Stimulated activated naive CD4-positive, alpha-beta T cell treated with Interleukin-2 at 50 U/mL for 16 hours (primary cell): ENCODE results near the gene MYH9.

Source experiments
- DNase-seq: peaks from one replicate; lab custom pipeline; 2025; lab: John Stamatoyannopoulos, UW

MYH9 gene

DNA sequence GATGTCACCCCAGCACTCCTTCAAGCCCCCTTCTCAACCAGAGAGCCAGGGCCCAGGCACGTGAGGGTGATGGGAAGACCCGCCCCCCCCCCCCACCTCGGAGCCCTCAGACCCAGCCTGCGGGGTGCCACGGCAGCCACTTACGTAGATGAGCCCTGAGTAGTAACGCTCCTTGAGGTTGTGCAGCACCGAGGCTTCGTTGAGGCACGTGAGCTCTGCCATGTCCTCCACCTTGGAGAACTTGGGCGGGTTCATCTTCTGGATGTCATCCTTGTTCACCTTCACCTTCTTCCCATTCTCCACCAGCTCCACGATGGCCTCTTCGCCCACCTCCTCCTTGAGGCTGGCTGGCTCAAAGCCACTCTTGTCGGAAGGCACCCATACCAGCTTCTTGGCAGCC lies 39.0 kb downstream of the MYH9 start:
- no peak for DNase-seq

DNA sequence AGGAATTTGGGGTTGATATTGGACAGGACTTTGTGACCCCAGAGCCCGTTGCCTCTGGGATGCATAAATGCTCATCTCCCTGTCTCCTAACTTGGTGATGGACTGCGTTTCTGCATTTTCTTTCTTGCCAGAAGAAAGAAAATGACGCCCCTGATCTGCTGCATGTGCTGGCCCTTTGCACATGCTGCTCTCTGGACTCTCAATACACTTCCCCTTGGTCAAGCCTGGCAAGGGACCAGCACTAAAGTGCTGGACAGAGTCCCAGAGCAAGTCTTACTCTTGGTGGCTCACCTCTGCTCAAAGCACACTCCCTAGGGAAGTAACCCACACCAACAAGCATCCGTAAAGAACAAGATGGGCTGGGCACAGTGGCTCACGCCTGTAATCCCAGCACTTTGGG lies 40.7 kb downstream of the MYH9 start:
- no peak for DNase-seq

DNA sequence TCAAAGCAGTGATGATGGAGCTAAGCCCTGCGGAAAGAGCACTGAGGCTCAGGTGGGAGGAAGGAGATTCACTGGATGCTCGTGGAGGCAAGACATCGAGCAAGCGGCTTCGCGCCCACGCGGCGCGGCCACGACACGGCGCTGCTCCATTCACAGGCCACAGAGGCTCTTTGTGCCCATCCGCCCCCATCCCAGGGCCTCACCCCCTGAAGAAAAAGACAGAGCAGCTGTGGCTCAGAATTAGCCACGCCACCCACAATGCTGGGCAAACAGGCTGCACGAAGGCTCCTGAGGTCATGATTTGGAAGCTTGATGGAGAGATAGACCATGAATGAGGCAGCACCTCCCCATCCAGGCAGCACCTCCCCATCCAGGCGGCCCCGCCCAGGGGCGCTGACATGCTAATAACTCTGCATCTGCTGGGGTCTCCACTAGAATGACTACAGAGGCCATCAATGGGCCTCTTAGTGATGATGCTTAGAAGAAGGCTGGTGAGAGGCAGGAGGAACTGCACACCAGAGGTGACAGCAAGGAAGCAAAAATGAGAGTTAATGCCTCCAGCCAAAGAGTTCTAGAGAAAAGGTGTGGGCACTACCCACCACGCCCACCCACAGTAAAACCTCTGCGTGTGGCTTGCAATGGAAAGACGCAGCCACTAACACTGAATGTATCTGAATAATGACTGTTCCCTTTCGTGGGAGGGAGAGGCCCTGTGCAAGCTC lies 43.5 kb downstream of the MYH9 start:
- DNase-seq: peak; percentile 75

DNA sequence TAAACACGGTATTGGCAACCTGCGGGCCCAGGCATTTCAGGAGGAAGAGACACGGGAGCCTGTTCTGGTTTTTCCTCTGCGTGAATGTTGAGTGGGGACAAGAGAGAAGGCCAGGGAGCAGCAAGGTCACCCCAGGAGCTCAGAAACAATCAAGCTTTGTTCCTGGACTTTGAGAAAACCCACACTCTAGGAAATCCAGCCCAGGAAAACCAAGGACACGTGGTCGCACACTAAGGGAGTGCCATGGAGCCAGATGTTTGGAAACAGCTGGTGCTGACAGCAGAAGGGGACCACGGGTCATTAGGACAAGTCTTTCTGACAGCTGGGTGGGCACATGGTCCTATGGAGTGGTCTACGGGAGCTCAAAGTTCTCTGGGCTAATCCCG lies 44.1 kb downstream of the MYH9 start:
- DNase-seq: no peak

DNA sequence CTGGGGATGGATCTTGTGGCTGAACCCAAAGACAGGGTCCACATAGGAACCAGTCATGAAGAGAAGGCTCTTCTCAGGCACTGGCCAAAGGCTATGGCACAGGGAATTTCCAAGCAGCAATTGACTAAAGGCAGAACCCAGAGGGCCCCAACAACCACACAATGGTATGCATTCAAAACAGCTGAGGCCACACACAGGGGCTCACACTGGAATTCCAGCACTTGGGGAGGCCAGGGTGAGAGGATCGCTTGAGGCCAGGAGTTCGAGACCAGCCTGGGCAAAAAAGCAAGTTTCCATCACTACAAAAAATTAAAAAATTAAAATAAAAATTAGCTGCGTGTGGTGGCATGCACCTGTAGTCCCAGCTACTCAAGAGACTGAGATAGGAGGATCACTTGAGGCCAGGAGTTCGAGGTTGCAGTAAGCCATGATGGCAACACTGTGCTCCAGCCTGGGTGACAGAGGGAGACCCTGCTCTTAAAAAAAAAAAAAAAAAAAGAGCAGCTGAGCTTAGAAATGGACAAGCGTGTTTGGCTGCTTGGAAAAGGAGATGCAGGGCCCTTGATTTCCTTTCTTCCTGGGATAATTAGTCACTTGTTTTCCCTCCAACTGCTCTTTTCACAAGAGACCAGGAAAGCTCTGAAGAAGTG lies 44.6 kb downstream of the MYH9 start:
- no peak for DNase-seq

DNA sequence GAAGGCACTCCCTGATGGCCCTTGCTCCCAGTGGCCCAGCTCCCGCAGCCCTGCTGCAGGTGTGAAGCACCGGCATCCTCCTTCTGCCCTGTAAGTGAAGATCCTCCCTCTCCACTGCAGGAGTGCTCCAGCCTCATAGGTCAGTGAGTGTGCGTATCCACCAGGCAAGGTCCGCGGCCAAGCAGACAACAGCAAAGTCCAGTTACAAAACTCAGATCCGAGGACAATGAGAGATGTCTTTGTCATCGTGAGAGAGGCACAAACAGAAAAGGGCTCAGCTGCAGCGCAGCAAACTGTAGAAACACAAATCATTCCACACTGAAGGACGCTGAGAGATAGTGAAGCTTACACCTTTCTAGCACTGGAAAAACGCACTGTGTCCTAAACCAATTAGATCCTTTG lies 46.1 kb downstream of the MYH9 start:
- no peak for DNase-seq

DNA sequence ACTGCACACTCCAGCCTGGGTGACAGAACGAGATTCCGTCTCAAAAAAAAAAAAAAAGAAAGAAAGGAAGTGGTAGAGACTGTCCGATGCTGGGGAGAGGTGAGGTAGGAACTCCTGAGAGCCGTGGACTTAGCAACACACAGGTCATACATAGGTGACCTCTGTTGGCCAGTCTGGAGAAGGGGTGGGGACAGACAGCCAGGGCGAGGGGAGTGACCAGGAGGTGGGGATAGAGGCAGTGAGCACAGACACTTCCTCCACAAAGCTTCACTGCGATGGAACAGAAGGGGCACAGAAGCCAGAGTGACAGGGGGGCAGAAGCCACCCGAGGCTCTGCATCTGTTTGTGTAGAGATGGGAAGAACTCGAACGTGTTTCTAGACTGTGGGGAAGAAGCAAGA lies 47.1 kb downstream of the MYH9 start:
- no peak for DNase-seq

DNA sequence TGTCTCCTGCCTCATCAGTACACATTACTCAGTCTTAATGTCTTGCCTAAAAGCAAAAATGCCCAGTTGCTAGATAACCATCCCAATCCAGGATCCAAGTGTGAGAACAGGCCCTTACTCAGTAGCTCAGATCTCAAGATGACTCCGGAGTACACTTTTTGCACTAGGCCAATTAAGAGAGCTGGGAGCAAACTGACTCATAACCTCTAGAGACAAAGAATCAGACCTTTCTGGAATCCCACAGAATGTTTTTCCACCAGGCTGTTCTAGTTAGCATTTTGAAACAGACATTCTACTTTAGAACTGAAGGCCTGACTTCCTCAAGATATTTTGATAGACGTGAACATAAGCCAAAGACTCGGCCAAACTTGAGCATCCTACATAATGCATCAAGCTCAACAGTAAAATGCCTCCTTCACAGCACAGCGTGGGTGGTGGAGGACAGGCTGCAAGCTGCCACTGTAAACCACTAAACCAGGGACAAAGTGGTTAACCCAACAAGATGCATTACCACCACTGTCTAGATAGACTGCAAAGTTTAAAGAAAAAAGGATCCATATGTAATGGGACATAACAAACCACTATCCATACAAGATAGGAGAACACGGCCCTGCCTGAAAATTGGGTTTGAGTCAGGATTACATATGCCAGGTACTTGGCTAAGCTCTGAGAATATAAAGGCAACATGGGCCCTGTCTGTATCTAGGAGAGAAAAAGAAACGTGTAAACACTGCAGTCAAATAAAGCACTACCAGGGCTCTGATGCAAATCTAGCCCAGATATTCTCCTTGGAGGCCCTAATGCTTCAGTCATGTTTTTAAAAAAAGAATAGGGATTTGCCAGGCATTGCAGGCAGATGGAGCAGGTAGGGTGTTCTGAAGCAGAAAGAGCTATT lies 48.3 kb downstream of the MYH9 start:
- peak; percentile 53 for DNase-seq

DNA sequence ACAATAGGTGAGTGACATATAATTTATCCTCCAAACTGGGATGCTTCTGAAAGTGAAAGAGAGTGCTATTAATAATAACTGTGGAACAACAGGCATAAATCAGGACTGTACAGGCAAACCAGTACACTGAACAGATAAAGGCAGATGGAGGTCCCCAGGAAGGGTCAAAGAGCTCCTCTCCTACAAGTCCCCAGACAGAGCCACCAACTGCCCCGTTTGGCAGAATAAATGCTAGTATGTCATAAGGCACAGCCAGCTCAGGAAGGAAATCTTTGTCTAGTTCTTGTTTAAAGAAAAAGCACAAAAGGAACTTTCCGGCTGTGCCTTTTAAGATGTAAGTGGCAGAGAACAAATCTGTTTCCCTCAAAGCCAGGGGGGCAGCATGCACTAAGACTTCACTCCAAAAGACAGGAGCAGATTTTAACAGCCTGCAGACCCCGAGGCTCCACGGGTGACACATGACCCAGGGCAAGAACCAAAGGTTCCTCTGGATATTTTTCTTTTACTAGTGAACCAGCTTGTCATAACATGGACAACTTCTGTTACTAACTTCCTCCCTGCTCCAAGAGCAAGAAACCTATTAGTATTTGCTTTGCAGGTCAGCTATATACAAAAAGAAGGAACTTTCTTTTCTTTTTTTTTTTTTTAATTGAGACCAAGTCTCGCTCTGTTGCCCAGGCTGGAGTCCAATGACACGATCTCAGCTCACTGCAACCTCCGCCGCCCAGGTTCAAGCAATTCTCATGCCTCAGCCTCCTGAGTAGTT lies 50.2 kb downstream of the MYH9 start:
- DNase-seq: no peak

DNA sequence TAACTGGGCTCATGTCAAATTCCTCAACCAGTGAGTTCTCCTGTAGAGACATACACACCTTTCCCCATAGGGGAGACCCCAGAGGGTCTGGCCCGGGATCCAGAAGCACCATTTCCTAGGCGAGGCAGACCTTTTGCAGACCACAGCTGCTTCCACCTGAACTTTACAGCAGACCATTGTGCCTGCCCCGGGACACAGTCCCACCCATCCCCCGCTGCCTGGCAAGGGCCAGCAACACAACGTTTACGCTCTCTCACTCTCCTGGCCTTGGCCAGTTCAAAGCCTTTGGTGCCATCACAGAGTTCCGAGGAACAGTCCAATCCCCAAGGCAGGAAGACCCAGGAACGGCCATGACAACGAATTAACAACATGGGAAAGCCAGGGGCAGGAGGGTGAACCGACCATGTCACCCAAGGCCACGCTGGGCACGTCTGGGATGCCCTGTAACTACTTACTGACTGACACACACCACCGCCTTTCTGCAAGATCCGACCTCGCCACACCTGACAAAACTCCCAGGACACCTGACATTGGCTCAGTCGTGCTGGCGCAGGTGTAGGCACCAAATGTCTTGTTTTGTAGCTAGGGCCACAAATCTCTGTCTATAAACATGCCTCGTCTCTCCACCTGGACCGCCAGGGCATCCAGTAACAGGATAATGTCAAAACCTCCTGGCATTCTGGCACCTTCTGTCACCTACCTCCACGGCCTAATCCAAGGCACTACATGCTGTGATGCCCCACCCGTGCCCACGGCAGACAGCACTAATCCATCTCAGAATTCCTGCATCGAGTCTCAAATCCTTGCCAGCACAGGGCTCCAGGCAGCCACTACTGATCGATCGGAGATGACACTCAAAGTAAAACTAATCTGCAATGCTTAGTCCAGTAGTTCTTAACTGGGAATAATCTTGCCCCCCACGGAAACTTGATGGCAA lies 51.3 kb downstream of the MYH9 start:
- DNase-seq: no peak

DNA sequence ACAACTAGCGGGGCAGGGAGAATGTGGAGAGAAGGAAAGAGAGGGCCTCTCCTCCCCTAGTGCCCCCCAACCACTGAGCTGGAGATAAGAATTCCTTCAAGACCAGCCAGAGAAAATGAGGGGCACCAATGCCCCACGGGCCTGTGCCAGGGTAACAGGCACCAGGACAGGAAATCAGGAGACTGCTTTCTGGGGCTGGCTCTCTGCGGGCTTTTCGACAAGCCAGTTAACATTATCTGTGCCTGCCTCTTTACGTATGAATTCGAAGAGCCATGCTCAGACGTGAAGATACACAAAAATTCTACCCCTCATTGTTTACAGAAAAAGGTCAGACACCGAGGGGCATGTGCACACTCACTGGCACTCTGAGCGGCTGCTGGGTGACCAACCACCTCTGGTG lies 52.1 kb downstream of the MYH9 start:
- no peak for DNase-seq

DNA sequence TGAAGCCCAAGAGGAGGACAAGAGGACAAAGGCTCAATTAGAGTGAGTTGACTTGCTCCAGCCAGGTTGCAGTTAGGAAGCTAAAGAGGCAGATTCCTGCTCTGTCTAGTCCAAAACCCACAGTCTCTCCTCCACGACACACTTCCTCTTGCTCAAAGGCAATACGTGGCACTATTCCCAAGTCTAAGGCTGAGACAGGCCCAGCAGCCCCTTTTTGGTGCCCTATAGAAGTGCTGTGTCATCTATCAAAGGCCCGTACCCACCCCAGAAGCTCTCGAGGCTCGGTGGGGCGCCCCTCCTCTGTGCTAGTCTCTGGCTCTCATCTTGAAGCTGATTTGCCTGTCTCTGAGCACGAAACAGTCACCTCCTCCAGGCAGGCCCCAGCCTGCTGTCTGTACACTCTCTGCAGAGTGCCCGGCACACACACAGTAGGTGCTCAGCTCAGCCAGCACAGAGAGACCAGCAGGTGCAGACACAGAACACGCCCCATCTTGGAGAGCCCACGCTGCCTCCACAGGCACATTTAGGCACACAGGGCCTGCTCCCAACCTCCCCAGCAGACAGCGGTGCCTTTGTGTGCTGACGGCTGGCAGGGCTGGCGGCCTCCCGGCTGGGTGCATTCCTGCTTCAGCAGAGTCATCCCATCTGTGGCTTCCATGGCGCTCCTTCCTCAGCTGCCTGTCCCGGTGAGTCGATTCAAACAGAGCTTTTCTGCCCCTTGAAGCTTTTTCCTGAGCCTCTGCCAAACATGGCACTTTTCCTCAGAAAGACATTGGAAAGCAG lies 52.8 kb downstream of the MYH9 start:
- no peak for DNase-seq

DNA sequence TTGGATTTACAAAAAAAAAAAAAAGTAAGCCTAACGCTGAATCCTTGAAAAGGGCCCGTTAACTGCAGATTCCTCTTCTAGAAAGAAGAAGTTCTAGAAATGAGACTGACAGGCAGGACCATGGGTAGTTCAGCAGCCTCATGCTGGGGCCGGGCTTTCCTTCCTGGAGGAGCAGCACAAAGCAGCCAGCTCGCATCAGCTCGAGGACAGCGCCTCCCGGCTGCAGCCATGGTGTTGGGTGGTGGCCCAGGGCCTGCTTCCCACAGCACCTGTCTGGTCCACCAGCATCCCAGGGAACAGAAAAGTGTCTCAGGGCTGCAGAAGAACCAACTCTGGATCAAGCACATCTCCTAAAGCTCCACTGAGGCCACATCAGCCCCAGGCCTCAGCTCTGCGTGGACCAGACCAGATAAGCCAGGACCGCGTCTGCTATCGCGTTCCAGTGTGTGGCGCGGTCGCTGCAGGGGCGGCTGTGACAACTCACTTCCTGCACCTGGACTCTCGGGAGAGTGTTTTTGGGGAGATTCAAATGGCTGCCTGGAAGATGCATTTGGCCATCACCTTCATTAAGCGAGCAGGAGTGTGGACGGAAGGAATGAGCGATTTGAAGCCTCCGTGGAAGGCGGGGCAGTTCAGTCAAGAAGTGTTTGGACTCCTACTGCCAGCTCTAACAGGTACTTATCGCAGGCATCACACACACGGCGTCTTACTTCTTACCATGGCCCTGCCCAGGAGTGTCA lies 53.5 kb downstream of the MYH9 start:
- peak; percentile 41 for DNase-seq

DNA sequence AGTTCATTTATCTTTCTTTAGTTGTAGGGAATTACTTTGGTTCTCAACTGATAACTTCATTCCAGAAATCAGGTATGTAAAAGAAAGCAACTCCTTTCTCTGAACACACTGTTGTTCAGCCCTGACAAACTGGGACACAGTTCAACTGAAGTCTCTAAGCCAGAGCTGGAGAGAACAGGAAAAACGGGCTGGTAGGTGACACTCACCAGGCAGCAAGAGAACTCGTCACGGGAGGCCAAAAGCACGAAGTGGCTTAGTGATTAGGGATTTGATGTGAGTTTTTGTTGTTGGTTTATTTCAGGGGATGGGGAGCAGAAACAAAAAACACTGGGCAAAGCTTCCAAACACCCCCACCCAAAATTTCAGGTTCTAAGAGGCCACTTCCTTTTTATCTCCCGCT lies 54.1 kb downstream of the MYH9 start:
- DNase-seq: no peak

DNA sequence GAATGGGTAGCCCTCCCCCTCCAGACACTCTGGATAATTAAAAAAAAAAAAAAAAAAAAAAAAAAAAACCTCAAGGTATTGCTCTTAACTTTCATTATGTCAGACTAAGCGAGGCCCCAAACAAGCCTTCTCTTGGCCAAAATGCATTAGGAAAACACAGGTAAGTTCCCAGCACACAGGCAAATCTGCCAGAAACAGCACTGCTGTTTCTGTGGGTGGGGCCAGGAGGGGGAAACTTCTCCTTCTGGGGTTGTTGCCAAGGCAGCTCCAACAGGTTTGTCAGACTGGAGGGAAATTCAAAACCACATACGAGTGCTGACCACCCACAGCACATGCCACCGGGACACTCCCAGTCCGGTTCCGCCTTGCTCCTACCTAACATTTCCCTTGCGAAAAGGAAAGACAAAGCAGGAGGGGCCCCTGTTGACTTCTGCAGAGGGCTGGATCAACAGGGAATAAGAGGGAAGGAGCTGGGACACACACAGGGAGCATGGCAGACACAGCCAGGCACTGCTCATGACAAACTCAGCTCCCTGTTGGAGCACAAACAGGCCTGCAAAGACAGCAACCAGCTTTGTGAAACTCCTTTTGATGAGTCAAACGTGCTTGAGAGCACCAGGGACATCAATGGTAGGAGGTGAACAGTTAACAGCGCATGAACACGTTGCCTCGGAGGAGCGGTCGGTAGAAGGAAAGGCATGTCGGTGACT lies 55.0 kb downstream of the MYH9 start:
- peak; percentile 67 for DNase-seq

DNA sequence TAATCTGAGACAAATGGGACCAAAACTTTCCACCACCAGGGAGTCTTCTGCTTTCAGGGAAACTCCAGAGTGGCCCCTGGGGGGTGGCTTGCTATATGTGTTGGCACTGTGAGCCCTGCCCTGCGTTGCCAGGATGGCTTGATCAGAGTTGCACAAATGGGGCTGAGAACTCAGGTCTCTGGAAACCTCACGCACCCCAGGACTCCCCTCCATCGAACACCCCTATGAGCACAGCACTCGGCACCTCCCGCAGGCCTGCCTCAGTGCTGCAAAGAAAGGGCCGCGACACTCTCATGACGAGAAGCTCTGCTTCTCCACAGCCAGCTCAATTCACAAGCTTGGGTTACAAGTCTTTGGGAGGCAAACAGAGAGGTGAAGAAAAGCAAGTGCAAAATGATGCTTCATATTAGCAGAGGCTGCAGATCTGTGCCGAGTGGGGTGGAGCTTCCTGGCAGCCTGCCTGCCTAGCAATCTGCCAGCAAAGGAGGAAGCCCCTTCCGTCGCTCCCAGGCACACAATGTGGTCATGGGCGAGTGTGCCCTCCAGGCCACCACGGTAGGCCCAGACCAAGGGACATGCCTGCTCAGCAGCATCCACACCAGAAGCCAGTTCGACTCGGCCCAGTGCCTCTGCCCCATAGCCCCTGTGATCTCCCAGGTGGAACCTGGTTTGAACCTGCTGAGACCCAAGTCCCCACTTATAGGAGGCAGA lies 55.7 kb downstream of the MYH9 start:
- DNase-seq: peak; percentile 50

DNA sequence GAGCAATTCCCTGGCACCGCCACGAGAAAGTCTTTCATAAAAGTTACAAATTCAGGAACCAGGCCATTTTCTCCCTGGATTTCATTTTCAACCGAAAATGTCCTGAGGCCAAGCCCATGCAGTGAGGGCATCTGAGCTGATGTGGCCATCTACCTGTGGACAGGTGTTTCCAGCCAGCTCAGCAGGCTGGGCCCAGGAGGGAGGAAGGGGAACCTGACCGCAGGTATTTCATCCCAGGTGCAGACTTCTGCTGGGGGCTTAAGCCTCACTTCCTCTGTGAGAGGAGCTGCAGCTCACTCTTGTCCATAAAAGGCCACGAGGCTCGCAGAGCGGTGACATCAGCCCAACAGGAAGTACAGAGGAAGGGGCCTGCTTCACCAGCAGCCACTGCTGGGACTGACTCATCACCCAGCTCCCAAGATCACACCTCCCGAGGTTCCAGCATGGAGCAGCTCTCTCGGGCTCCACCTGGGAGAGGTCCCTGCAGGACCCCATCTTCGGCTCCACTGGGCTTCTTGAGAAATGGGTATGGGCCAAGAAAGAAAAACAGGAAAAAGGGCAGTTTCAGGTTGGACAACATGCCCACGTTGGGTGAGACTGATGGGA lies 56.4 kb downstream of the MYH9 start:
- peak; percentile 72 for DNase-seq
